ENCODE data around the gene LTBP1. TPM values are rescaled to one million over a fixed set of nuclear protein-coding genes. Genes with fewer than 3 reads are reported as not detected.

Gene LTBP1
- total and polyA plus RNA-seq, 2 experiments from 2014 or later: 15.7 to 49.8 TPM

DNA sequence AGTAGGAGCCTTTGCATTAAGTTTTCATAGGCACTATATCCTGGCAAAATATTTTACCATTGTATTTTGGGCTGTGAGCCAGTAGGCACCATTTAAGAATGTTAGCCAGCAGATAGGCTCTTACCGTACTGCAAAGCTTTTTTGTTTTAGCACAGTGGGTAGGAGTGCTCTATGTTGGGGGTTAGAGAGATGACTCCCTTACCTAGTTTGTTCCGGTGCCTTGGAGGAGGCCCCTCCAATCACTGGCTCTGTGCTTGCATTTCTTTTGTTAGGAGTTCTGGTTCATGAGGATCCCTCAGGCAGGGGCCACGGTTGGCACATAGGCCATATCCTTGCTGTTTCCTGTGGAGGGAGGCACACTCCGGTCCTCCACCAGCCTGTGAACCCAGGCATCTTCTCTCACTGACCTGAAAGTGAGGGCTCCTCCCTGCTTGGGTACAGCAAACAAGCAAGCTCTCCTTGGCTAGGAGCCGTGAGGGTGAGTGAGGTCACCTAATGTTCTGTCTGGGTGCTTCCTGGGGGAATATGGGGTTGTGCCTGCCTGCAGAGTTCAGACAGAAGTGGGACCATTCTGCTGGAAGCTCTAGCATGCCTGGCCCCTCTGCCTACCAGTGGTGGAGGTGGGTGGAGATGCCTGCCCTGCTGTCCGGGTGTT is 29.8 kb downstream of the LTBP1 start:
- ATAC-seq: no peak
- Mint-ChIP-seq H3K36me3 (ENCODE audit: low read depth) (no peaks in the 10 kb centered on the region; the same call in 1 of the 3 replicates), H3K4me1 (no peaks in the 10 kb centered on the region; the same call in 2 of the 3 replicates), H3K27ac (no peak overlapping the region), H3K27me3 (ENCODE audit: insufficient read depth, low read depth, poor library complexity) (no peaks in the 10 kb centered on the region), H3K4me3 (no peak overlapping the region), H3K9me3 (peaks cover 14% of the 10 kb centered on the region; the same call in 2 of the 3 replicates)
- Histone ChIP-seq H3K4me2 (no peak overlapping the region), H3K36me3 (ENCODE audit: insufficient read depth) (no peaks in the 10 kb centered on the region), H3K27ac (ENCODE audit: low read depth) (no peak overlapping the region), H3K27me3 (ENCODE audit: insufficient read depth) (no peaks in the 10 kb centered on the region), H3K79me2 (replicated peaks; ENCODE audit: insufficient read depth) (peaks cover 14% of the 10 kb centered on the region), H3K9me2 (ENCODE audit: insufficient read depth) (no peaks in the 10 kb centered on the region), H3F3A (replicated peaks; ENCODE audit: low read depth) (no peaks in the 10 kb centered on the region), H3K4me3 (no peak overlapping the region), H3K4me1 (ENCODE audit: insufficient read depth) (peaks cover 3% of the 10 kb centered on the region; the same call in 1 of the 2 replicates), H2AFZ (no peak overlapping the region), H4K20me1 (replicated peaks; ENCODE audit: insufficient read depth) (no peaks in the 10 kb centered on the region)
- DNase-seq (ENCODE audit: low spot score): no peak
- TF ChIP-seq, protein P1, sequence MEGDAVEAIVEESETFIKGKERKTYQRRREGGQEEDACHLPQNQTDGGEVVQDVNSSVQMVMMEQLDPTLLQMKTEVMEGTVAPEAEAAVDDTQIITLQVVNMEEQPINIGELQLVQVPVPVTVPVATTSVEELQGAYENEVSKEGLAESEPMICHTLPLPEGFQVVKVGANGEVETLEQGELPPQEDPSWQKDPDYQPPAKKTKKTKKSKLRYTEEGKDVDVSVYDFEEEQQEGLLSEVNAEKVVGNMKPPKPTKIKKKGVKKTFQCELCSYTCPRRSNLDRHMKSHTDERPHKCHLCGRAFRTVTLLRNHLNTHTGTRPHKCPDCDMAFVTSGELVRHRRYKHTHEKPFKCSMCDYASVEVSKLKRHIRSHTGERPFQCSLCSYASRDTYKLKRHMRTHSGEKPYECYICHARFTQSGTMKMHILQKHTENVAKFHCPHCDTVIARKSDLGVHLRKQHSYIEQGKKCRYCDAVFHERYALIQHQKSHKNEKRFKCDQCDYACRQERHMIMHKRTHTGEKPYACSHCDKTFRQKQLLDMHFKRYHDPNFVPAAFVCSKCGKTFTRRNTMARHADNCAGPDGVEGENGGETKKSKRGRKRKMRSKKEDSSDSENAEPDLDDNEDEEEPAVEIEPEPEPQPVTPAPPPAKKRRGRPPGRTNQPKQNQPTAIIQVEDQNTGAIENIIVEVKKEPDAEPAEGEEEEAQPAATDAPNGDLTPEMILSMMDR (conservative IDR thresholded peaks at IDR 0.05; ENCODE audit: low read depth in 2 of 2): no peak
- TF ChIP-seq EZH2phosphoT487 (IDR thresholded peaks at IDR 0.05; ENCODE audit: unreplicated experiment): no peak
- TF ChIP-seq ZNF331 (CRISPR knock-in tag; IDR thresholded peaks at IDR 0.05; ENCODE audit: low read depth): no peak
- TF ChIP-seq STAT1 (IDR thresholded peaks at IDR 0.05; ENCODE audit: unreplicated experiment): no peak
- TF ChIP-seq NANOG (IDR thresholded peaks at IDR 0.05; ENCODE audit: borderline replicate concordance): no peak
- TF ChIP-seq POLR2AphosphoS5 (IDR thresholded peaks at IDR 0.05; ENCODE audit: low read depth): no peak
- TF ChIP-seq, protein P2, sequence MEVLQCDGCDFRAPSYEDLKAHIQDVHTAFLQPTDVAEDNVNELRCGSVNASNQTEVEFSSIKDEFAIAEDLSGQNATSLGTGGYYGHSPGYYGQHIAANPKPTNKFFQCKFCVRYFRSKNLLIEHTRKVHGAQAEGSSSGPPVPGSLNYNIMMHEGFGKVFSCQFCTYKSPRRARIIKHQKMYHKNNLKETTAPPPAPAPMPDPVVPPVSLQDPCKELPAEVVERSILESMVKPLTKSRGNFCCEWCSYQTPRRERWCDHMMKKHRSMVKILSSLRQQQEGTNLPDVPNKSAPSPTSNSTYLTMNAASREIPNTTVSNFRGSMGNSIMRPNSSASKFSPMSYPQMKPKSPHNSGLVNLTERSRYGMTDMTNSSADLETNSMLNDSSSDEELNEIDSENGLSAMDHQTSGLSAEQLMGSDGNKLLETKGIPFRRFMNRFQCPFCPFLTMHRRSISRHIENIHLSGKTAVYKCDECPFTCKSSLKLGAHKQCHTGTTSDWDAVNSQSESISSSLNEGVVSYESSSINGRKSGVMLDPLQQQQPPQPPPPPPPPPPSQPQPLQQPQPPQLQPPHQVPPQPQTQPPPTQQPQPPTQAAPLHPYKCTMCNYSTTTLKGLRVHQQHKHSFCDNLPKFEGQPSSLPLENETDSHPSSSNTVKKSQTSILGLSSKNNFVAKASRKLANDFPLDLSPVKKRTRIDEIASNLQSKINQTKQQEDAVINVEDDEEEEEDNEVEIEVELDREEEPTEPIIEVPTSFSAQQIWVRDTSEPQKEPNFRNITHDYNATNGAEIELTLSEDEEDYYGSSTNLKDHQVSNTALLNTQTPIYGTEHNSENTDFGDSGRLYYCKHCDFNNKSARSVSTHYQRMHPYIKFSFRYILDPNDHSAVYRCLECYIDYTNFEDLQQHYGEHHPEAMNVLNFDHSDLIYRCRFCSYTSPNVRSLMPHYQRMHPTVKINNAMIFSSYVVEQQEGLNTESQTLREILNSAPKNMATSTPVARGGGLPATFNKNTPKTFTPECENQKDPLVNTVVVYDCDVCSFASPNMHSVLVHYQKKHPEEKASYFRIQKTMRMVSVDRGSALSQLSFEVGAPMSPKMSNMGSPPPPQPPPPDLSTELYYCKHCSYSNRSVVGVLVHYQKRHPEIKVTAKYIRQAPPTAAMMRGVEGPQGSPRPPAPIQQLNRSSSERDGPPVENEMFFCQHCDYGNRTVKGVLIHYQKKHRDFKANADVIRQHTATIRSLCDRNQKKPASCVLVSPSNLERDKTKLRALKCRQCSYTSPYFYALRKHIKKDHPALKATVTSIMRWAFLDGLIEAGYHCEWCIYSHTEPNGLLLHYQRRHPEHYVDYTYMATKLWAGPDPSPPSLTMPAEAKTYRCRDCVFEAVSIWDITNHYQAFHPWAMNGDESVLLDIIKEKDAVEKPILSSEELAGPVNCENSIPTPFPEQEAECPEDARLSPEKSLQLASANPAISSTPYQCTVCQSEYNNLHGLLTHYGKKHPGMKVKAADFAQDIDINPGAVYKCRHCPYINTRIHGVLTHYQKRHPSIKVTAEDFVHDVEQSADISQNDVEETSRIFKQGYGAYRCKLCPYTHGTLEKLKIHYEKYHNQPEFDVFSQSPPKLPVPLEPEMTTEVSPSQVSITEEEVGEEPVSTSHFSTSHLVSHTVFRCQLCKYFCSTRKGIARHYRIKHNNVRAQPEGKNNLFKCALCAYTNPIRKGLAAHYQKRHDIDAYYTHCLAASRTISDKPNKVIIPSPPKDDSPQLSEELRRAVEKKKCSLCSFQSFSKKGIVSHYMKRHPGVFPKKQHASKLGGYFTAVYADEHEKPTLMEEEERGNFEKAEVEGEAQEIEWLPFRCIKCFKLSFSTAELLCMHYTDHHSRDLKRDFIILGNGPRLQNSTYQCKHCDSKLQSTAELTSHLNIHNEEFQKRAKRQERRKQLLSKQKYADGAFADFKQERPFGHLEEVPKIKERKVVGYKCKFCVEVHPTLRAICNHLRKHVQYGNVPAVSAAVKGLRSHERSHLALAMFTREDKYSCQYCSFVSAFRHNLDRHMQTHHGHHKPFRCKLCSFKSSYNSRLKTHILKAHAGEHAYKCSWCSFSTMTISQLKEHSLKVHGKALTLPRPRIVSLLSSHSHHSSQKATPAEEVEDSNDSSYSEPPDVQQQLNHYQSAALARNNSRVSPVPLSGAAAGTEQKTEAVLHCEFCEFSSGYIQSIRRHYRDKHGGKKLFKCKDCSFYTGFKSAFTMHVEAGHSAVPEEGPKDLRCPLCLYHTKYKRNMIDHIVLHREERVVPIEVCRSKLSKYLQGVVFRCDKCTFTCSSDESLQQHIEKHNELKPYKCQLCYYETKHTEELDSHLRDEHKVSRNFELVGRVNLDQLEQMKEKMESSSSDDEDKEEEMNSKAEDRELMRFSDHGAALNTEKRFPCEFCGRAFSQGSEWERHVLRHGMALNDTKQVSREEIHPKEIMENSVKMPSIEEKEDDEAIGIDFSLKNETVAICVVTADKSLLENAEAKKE (CRISPR knock-in tag; IDR thresholded peaks at IDR 0.05): no peak
- no peak for TF ChIP-seq CREB1 (CRISPR knock-in tag; IDR thresholded peaks at IDR 0.05; ENCODE audit: low read depth)
- TF ChIP-seq, protein P3, sequence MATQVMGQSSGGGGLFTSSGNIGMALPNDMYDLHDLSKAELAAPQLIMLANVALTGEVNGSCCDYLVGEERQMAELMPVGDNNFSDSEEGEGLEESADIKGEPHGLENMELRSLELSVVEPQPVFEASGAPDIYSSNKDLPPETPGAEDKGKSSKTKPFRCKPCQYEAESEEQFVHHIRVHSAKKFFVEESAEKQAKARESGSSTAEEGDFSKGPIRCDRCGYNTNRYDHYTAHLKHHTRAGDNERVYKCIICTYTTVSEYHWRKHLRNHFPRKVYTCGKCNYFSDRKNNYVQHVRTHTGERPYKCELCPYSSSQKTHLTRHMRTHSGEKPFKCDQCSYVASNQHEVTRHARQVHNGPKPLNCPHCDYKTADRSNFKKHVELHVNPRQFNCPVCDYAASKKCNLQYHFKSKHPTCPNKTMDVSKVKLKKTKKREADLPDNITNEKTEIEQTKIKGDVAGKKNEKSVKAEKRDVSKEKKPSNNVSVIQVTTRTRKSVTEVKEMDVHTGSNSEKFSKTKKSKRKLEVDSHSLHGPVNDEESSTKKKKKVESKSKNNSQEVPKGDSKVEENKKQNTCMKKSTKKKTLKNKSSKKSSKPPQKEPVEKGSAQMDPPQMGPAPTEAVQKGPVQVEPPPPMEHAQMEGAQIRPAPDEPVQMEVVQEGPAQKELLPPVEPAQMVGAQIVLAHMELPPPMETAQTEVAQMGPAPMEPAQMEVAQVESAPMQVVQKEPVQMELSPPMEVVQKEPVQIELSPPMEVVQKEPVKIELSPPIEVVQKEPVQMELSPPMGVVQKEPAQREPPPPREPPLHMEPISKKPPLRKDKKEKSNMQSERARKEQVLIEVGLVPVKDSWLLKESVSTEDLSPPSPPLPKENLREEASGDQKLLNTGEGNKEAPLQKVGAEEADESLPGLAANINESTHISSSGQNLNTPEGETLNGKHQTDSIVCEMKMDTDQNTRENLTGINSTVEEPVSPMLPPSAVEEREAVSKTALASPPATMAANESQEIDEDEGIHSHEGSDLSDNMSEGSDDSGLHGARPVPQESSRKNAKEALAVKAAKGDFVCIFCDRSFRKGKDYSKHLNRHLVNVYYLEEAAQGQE (IDR thresholded peaks at IDR 0.05; ENCODE audit: unreplicated experiment): no peak
- TF ChIP-seq ZNF114 (CRISPR knock-in tag; IDR thresholded peaks at IDR 0.05): no peak
- no peak for TF ChIP-seq JUNB (IDR thresholded peaks at IDR 0.05; ENCODE audit: unreplicated experiment)
- TF ChIP-seq, protein P4, sequence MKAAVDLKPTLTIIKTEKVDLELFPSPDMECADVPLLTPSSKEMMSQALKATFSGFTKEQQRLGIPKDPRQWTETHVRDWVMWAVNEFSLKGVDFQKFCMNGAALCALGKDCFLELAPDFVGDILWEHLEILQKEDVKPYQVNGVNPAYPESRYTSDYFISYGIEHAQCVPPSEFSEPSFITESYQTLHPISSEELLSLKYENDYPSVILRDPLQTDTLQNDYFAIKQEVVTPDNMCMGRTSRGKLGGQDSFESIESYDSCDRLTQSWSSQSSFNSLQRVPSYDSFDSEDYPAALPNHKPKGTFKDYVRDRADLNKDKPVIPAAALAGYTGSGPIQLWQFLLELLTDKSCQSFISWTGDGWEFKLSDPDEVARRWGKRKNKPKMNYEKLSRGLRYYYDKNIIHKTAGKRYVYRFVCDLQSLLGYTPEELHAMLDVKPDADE (IDR thresholded peaks at IDR 0.05): no peak
- no peak for TF ChIP-seq EZH2 (IDR thresholded peaks at IDR 0.05; ENCODE audit: low read depth, unreplicated experiment)

All from GM23338 (cell line).